ENCODE results near the gene KHDC4.

GRCh38 chr1:155929057-155929456 lies 5.2 kb downstream of the KHDC4 start:
- no peak for TF ChIP-seq EZH2 (IDR thresholded peaks at IDR 0.05; ENCODE audit: insufficient read depth, low read length)
- no peak for TF ChIP-seq CTCF (IDR thresholded peaks at IDR 0.05; ENCODE audit: insufficient read depth, low read depth, low read length)
